GM12874 (cell line): Measurements from ENCODE around the gene TEX29.

Experiments
- TF ChIP-seq, protein P1 (sequence below): IDR thresholded peaks from 2 replicates; pipeline ENCODE4 v1.5.1; 2011; ENCODE audit warnings: low read depth, mild to moderate bottlenecking, control low read depth, low read length, moderate library complexity; ENCODE audit not compliant: insufficient read depth

TEX29 gene

DNA sequence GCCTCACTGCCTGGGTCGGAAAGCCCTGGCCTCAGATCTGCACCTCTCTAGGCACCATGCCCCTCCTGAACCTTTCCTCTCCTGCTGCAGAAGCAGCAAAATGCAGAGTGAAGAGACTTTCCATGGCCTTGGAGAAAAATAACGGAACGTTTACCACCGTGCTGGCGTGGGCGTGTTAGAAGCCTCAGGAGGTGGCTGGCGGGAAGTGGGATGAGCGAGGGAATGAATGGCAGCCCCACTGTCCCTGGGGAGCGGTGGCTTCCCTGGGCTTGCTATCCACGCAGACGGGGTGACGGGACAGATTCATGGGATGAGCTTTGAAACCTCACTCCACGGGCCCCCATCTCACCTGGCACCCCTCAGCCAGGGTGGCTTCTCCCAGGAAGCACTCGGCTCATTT, 4.3 kb downstream of the TEX29 start:
- TF ChIP-seq, protein P1, sequence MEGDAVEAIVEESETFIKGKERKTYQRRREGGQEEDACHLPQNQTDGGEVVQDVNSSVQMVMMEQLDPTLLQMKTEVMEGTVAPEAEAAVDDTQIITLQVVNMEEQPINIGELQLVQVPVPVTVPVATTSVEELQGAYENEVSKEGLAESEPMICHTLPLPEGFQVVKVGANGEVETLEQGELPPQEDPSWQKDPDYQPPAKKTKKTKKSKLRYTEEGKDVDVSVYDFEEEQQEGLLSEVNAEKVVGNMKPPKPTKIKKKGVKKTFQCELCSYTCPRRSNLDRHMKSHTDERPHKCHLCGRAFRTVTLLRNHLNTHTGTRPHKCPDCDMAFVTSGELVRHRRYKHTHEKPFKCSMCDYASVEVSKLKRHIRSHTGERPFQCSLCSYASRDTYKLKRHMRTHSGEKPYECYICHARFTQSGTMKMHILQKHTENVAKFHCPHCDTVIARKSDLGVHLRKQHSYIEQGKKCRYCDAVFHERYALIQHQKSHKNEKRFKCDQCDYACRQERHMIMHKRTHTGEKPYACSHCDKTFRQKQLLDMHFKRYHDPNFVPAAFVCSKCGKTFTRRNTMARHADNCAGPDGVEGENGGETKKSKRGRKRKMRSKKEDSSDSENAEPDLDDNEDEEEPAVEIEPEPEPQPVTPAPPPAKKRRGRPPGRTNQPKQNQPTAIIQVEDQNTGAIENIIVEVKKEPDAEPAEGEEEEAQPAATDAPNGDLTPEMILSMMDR = no peak

DNA sequence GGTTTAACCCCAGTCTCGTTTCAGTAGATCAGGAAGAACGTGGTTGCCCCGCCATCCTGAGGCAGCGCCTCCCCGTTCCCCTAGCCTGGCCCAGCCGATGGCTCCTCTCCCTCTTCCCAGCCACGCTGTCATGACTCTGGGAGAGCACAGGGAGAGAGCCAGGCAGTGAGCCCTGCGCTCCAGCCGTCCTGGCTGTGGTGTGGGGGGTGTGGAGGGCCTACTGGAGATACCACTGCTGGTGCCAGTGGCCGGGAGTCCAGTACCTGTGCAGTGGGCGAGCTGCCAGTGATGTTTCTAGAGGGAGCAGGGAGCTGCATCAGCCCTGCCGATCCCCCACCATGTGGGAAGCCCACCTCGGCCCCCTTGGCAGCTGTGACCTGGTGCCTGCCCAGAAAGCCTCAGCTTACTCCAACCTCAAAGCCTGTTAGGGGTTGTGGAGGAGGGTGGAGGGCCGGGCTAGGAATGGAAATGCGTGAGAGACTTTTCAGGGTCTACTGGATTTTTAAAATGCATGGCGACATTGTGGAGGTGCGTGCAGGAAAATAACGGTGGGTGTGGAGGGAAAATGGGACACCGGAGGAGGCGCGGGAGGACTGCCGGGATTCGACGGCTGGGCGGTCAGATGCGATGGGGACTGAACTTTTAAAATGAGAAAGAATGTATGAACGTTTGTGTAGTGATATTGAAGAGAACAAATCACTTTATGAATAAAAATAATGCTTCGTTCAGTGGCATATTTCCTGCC, 4.9 kb downstream of the TEX29 start:
- TF ChIP-seq, protein P1 = no peak

DNA sequence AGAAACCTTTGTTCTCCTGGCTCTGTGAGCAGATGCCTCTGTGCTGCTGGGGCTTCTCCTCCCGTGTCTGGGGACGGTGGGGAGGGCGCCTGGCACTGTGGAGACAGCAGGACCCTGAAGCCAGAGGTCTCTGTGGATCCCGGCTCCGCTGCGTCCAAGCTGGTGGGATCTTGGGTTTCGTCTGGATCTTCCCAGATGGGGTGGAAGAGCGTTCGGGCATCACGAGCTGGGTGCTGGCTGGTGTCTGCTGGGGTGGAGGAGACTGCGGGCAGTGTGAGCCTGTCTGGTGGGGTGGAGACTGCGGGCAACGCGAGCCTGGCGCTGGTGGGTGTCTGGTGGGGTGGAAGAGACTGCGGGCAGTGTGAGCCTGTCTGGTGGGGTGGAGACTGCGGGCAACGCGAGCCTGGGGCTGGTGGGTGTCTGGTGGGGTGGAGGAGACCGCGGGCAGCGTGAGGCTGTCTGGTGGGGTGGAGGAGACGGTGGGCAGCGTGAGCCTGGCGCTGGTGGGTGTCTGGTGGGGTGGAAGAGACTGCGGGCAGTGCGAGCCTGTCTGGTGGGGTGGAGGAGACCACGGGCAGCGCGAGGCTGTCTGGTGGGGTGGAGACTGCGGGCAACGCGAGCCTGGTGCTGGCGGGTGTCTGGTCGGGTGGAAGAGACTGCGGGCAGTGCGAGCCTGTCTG, 5.6 kb downstream of the TEX29 start:
- TF ChIP-seq, protein P1 = no peak

DNA sequence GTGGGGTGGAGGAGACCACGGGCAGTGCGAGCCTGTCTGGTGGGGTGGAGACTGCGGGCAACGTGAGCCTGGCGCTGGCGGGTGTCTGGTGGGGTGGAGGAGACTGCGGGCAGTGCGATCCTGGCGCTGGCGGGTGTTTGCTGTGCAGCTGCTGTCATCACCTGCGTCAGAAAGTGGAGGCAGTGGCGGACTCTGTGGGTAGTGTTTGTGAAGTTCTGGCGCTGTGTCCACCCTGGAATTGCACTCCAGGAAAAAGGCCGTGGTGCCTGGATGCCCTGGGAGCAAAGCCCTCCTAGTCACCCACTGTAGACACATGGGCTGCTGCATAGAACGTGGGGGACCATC, 6.2 kb downstream of the TEX29 start:
- TF ChIP-seq, protein P1 = no peak

DNA sequence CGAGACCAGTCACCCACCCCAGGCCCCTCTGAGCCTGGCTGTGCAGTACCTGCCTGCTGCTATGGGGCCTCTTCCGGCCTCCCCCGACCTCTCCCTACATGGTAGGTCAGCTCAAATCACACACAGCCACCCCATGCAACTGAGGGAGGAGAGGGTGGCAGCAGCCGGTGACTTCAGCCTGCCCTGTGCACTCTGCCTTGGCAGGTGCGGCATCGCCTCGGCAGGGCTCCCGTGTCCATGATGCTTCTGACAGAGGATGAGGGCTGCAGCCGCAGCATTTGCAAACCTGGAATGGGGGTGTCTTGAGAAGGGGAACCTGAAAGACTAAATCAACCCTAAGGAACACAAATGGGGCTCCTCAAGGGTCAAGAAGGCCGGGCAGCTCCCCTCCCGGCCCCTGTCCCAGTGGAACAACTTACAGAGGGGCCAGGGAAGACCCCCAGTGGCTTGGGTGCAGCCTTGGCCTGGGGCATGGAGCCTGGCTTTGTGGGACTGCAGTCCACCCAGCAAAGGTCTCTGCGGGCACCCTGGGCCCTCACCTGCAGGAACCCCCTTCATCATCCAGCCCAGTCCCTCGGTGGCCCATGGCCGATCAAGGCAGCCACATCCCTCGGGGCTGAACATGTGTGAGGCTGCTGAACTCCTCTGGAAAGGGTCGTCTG, 6.7 kb downstream of the TEX29 start:
- TF ChIP-seq, protein P1 = no peak

DNA sequence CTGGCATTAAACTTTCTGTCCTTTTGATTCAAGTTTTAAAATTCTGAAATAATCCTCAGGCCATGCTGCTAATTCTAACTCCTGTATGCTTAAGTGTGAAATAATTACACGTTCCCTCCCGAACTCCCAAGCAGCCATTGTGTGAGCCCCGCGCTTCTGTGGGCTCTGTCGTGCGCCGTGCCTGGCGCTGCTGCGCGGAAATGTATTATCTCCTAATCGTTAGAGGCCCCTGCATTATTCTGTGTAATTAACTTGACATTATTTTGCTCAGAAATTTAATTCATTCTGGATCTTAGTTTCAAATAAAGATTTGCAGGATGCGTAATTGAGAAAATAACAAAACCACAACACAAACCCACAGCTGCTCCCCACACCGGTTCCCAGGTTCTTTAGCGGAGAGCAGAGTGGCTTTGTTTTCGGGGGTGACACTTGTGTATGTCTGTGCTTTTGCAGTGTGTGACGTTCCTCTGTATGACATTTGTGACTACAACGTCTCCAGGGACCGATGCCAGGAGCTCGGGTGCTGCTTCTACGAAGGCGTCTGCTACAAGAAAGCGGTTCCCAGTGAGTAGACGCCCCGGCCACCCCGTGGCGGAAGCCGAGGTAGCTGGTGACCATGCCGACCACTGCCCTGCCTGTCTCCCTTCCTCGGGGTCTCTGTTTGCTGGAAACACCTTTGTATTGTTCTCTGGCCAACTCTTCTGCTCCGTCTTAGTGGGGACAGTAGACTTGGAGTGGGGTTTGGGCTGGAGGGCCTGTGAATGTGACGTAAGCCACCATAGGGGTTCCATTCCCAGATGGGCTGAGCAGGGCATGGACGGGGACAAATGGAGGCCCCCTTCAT, 7.5 kb downstream of the TEX29 start:
- TF ChIP-seq, protein P1 = no peak
